ENCODE measurements around the gene PLEKHJ1. TPM values are rescaled to one million over a fixed set of nuclear protein-coding genes. Genes with fewer than 3 reads are reported as not detected.

The PLEKHJ1 gene
- total RNA-seq, 1 experiment from 2014 or later: 73.7 TPM

DNA sequence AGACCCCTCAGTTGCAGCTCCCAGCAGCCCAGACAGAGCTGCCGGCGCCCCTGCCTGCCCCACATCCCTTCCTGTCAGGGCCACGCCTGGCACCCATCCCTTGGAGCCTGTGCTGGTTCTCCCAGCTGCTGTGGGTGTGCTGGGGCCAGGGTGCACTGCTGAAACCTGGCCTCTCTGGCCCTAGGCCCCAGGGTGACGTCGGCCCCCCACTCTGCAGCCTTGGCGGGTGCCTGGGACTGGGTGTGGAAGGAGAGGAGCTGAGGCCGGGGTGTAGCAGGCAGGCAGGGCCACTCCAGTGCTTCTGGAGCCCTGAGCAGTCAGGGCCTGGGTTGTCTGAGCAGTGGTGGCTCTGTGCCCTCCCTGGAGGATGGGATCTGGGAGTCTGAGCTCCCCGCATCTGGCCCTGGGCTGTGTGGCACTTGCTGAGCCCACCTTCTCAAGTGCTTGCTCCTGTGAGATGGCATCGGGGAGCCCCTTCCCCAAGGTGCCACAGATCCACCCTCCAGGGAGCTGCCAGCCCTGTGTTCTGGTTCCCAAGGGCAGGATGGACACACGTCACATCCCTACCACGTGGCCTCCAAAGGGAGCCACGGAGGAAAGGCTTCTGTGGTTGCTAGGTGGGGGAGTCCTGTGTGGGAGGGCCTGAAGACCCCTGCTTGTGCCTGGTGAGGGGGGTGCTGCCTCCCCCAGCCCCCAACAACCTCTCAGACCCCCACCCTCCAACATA is 5.2 kb downstream of the PLEKHJ1 start:
- intact Hi-C loops (cut with micrococcal nuclease; ENCODE audit: unreplicated experiment): no loop called here
- no peaks in the 10 kb centered on the region for H3K9me3 ChIP-seq (ENCODE audit: low read depth, low read length, poor library complexity, severe bottlenecking)
- H3K36me3 ChIP-seq (ENCODE audit: insufficient read depth, low read length, poor library complexity, severe bottlenecking): peaks cover 74% of the 10 kb centered on the region
- POLR2A ChIA-PET (ENCODE audit: low non-redundant PET): no interaction called here
- TF ChIP-seq EZH2 (IDR thresholded peaks at IDR 0.05; ENCODE audit: borderline replicate concordance, low read depth, low read length, poor library complexity, severe bottlenecking): no peak
- TF ChIP-seq, protein P1, sequence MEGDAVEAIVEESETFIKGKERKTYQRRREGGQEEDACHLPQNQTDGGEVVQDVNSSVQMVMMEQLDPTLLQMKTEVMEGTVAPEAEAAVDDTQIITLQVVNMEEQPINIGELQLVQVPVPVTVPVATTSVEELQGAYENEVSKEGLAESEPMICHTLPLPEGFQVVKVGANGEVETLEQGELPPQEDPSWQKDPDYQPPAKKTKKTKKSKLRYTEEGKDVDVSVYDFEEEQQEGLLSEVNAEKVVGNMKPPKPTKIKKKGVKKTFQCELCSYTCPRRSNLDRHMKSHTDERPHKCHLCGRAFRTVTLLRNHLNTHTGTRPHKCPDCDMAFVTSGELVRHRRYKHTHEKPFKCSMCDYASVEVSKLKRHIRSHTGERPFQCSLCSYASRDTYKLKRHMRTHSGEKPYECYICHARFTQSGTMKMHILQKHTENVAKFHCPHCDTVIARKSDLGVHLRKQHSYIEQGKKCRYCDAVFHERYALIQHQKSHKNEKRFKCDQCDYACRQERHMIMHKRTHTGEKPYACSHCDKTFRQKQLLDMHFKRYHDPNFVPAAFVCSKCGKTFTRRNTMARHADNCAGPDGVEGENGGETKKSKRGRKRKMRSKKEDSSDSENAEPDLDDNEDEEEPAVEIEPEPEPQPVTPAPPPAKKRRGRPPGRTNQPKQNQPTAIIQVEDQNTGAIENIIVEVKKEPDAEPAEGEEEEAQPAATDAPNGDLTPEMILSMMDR (conservative IDR thresholded peaks at IDR 0.05; ENCODE audit: low read depth, low read length): no peak
- H3K4me1 ChIP-seq (ENCODE audit: insufficient read depth, low read length, poor library complexity, severe bottlenecking): peaks cover 4% of the 10 kb centered on the region
- no TSS peak for BruUV-seq (replicated peaks)
- CTCF ChIA-PET: interaction anchor here (1.3 kb wide), 1 partner anchor 75 kb away, joined by 3 read pairs; no protein-coding TSS in a partner anchor
- no peak overlapping the region for H3K4me3 ChIP-seq (ENCODE audit: low read depth, low read length, poor library complexity, severe bottlenecking)
- no peaks in the 10 kb centered on the region for H3K27me3 ChIP-seq (replicated peaks; ENCODE audit: insufficient read depth, low read depth, low read length, poor library complexity)
- DNase-seq (ENCODE audit: low spot score): no peak
- peak overlapping the region; percentile 57 for H3K27ac ChIP-seq (ENCODE audit: low read depth, low read length, poor library complexity, severe bottlenecking)

DNA sequence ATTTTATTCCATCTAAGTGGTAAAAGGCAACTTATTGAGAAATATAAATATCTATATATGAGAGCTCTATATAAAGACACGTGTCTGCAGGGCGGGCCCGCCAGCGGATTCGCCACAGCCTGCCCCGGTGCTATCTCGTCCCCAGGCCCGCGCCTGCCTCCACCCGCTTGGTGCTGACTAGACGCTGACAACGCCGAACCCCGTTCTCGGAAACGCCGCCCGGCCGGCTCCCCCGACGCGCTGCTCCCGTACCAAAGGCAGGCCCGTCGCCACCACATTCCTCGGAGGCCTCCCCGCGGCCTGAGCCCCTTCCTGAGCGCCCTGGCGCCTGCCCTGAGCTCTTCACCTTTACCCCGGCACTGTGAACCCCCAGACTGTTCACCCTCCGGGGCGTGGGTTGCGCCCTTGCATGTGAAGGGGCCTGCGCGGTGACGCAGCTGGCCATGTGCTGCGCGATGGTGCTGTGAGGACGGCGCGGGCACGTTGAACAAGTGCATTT is 6.0 kb downstream of the PLEKHJ1 start:
- Histone ChIP-seq H3K4me1 (ENCODE audit: insufficient read depth, low read length, poor library complexity, severe bottlenecking) (peaks cover 2% of the 10 kb centered on the region), H3K36me3 (ENCODE audit: insufficient read depth, low read length, poor library complexity, severe bottlenecking) (peaks cover 78% of the 10 kb centered on the region), H3K9me3 (ENCODE audit: low read depth, low read length, poor library complexity, severe bottlenecking) (no peaks in the 10 kb centered on the region), H3K27ac (ENCODE audit: low read depth, low read length, poor library complexity, severe bottlenecking) (no peak overlapping the region), H3K27me3 (replicated peaks; ENCODE audit: insufficient read depth, low read depth, low read length, poor library complexity) (no peaks in the 10 kb centered on the region), H3K4me3 (ENCODE audit: low read depth, low read length, poor library complexity, severe bottlenecking) (no peak overlapping the region)
- POLR2A ChIA-PET (ENCODE audit: low non-redundant PET): interaction anchor here (0.9 kb wide), 1 partner anchor 14 kb away, joined by 4 read pairs; no protein-coding TSS in a partner anchor
- TF ChIP-seq, protein P1 (conservative IDR thresholded peaks at IDR 0.05; ENCODE audit: low read depth, low read length): no peak
- no peak for TF ChIP-seq EZH2 (IDR thresholded peaks at IDR 0.05; ENCODE audit: borderline replicate concordance, low read depth, low read length, poor library complexity, severe bottlenecking)
- BruUV-seq (replicated peaks): no TSS peak
- no peak for DNase-seq (ENCODE audit: low spot score)
- CTCF ChIA-PET: interaction anchor here (1.3 kb wide), 1 partner anchor 74 kb away, joined by 3 read pairs; no protein-coding TSS in a partner anchor
- intact Hi-C loops (cut with micrococcal nuclease; ENCODE audit: unreplicated experiment): no loop called here

DNA sequence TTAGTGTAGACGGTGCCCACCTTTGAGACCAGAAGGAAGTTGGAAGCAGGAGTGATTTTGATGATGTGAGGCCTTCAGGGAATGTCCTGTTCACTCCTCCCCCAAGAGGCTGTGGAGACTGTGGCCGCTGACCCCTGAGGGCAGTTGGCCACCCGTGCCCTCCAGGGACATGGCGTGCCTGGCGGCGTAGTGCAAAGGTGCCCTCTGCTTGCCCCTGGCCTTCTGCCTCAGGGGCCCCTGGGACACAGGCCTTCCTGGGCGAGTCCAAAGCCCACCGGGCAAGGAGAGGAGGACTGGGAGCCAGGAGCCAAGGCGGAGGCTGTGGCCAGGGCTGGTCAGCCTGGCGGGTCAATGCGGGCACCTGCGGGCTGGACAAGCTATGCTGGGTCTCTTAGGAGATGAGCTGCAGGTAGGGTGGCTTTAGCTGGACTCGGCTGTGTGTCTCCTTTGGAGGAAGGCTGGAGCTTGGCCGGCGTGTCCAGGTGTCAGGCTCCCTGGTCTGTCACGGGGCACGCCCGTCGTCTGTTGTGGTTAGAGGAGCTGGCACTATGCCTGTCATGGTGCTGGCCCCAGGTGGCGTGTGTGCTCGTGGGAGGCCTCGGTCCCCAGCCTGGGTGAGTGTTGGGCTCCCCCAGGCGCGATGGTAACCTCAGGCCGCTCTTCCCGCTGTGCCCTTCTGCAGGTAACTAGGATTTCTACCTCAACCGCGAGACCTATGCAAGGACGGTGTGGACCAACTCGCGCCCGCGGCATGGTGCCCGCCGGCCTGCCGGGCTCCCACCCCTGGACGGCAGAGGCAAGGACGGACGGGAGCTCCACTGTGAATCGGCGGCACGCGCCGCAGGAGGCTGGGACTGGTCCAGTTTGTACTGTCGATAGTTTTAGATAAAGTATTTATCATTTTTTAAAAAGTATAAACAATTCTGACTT is 6.8 kb downstream of the PLEKHJ1 start:
- no TSS peak for BruUV-seq (replicated peaks)
- TF ChIP-seq, protein P1 (conservative IDR thresholded peaks at IDR 0.05; ENCODE audit: low read depth, low read length): no peak
- TF ChIP-seq EZH2 (IDR thresholded peaks at IDR 0.05; ENCODE audit: borderline replicate concordance, low read depth, low read length, poor library complexity, severe bottlenecking): no peak
- Histone ChIP-seq H3K4me1 (ENCODE audit: insufficient read depth, low read length, poor library complexity, severe bottlenecking) (no peaks in the 10 kb centered on the region), H3K27ac (ENCODE audit: low read depth, low read length, poor library complexity, severe bottlenecking) (no peak overlapping the region), H3K36me3 (ENCODE audit: insufficient read depth, low read length, poor library complexity, severe bottlenecking) (peaks cover 82% of the 10 kb centered on the region), H3K9me3 (ENCODE audit: low read depth, low read length, poor library complexity, severe bottlenecking) (no peaks in the 10 kb centered on the region), H3K27me3 (replicated peaks; ENCODE audit: insufficient read depth, low read depth, low read length, poor library complexity) (no peaks in the 10 kb centered on the region), H3K4me3 (ENCODE audit: low read depth, low read length, poor library complexity, severe bottlenecking) (no peak overlapping the region)
- CTCF ChIA-PET: interaction anchor here (1.3 kb wide), 1 partner anchor 73 kb away, joined by 3 read pairs; no protein-coding TSS in a partner anchor
- intact Hi-C loops (cut with micrococcal nuclease; ENCODE audit: unreplicated experiment): no loop called here
- POLR2A ChIA-PET (ENCODE audit: low non-redundant PET): interaction anchor here (0.9 kb wide), 1 partner anchor 13 kb away, joined by 4 read pairs; no protein-coding TSS in a partner anchor
- no peak for DNase-seq (ENCODE audit: low spot score)
